Calu3 (cell line): ENCODE data around the gene NUP210. TPM values are rescaled to one million over a fixed set of nuclear protein-coding genes. Genes with fewer than 3 reads are reported as not detected.

ENCODE experiments used
- BruUV-seq: library from RNA; stranded (reverse); fragments of 400-500 nt; replicated peaks from 2 replicates; lab custom pipeline; 2021; lab: Mats Ljungman, UMichigan
- CTCF ChIA-PET: fragments of 300-600 bp; sonication (Branson Sonifier 250); formaldehyde crosslinking; loops from one replicate; lab custom pipeline; 2022; ENCODE audit warnings: antibody characterized with exemption; lab: Charles Lee
- DNase-seq: peaks from one replicate; pipeline ENCODE4 v3.0.0; 2022
- H3K27ac Mint-ChIP-seq: one replicate; pipeline ENCODE4 v1.8.0; 2022; ENCODE audit warnings: mixed read lengths; ENCODE audit not compliant: unreplicated experiment
- H3K27me3 Mint-ChIP-seq: one replicate; pipeline ENCODE4 v1.8.0; 2022; ENCODE audit warnings: mixed read lengths; ENCODE audit not compliant: unreplicated experiment
- H3K36me3 Mint-ChIP-seq: one replicate; pipeline ENCODE4 v1.8.0; 2022; ENCODE audit warnings: mild to moderate bottlenecking, moderate library complexity, mixed read lengths; ENCODE audit not compliant: insufficient read depth, unreplicated experiment
- H3K4me1 Mint-ChIP-seq: one replicate; pipeline ENCODE4 v1.8.0; 2022; ENCODE audit warnings: mild to moderate bottlenecking, low read depth, mixed read lengths; ENCODE audit not compliant: unreplicated experiment
- H3K4me3 Mint-ChIP-seq: one replicate; pipeline ENCODE4 v1.8.0; 2022; ENCODE audit warnings: mild to moderate bottlenecking, low read depth, moderate library complexity, mixed read lengths; ENCODE audit not compliant: unreplicated experiment
- H3K9me3 Mint-ChIP-seq: one replicate; pipeline ENCODE4 v1.8.0; 2022; ENCODE audit warnings: low read depth, mixed read lengths; ENCODE audit not compliant: unreplicated experiment
- CTCF ChIP-seq: fragments of 200-600 bp; IDR thresholded peaks from one replicate; pipeline ENCODE4 v1.8.0; 2022; ENCODE audit warnings: antibody characterized with exemption; ENCODE audit not compliant: unreplicated experiment
- intact Hi-C: fragments of 100-400 bp; cut with micrococcal nuclease; formaldehyde crosslinking; loops from one replicate; pipeline ENCODE4 v1.10.0; 2022; ENCODE audit not compliant: unreplicated experiment
- total RNA-seq: library from RNA; stranded (reverse); gene quantifications from 2 replicates; pipeline ENCODE4 v1.2.3, GENCODE V29; 2022

Gene NUP210
- total RNA-seq, 1 experiment from 2014 or later = 76.9 TPM

- Mint-ChIP-seq H3K27ac (no peak overlapping the region), H3K4me3 (no peak overlapping the region), H3K9me3 (no peaks in the 10 kb centered on the region), H3K4me1 (peaks cover 7% of the 10 kb centered on the region), H3K36me3 (no peaks in the 10 kb centered on the region), H3K27me3 (peaks cover 61% of the 10 kb centered on the region)
- CTCF ChIA-PET = no interaction called here
- no peak for DNase-seq
- TF ChIP-seq CTCF = no peak
- intact Hi-C loops = no loop called here
- BruUV-seq = no TSS peak
Observed at GRCh38 chr3:13266651-13267362, 153.3 kb downstream of the NUP210 start.

Other genes with a start within 250 kb of the NUP210 start
- 11.8 and 16.5 TPM in 2 replicates for gene HDAC11, start 60.0 kb upstream of the NUP210 start, total RNA-seq
- gene FBLN2, start 128.8 kb upstream of the NUP210 start, total RNA-seq = not detected in 2 replicates